ENCODE data around the gene MTFP1.
"Not testable (repeated sequence)": the region's sequence is repeated elsewhere in the genome, so short reads cannot be mapped to it uniquely, and the experiment has no call there.

Gene MTFP1

GRCh38 chr22:30402028-30402765 lies 23.4 kb upstream of the MTFP1 start:
- no peak for DNase-seq (ENCODE audit: low read depth in 2 of 2)

DNA sequence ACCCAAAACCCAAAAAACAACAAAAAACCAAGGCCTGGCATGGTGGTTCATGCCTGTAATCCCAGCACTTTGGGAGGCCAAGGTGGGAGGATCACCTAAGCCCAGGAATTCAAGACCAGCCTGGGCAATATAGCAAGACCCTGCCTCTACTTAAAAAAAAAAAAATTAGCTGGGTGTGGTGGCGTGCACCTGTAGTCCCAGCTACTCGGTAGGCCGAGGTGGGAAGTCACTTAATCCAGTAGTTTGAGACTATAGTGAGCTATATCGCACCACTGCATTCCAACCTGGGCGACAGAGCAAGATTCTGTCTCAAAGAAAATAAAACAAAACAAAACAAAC lies 22.8 kb upstream of the MTFP1 start:
- DNase-seq (ENCODE audit: low read depth in 2 of 2), result not testable (repeated sequence)

- no peak for DNase-seq (ENCODE audit: low read depth in 2 of 2)
Observed at GRCh38 chr22:30404307-30404706, 21.3 kb upstream of the MTFP1 start.

DNA sequence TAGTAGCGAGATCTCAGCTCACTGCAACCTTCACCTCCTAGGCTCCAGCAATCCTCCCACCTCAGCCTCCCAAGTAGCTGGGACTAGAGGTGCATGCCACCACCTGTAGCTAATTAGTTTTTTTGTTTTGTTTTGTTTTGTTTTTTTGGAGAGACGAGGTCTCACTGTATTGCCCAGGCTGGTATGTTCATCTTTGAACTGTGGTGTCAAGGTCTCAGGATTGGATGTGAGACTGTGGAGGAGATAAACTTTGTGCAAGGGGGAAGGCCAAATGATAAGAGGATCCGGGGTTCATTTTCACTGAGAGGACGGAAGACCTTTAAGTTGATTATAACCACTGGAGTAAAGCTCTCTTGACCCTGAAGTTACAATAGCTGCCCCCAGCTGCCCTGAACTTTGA lies 19.8 kb upstream of the MTFP1 start:
- no peak for DNase-seq (ENCODE audit: low read depth in 2 of 2)

DNA sequence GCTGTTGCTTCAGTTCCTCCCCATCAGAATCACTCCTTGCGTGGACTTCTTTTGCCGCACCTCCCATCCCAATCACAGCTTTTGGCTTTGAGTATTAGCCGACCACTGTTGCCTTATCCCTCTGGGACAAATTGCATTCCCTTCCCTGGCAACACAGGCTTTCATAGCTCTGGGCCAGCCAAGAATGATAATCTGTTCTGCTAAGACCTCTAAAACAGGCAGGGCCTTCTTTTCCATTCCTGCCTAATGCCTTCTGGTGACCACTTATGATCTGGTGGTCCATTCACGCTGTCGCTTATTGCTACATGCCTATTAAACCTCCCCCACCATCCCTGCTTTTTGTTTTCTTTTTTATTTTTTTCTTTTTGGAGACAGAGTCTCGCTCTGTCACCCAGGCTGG lies 19.2 kb upstream of the MTFP1 start:
- DNase-seq (ENCODE audit: low read depth in 2 of 2), result no peak

DNA sequence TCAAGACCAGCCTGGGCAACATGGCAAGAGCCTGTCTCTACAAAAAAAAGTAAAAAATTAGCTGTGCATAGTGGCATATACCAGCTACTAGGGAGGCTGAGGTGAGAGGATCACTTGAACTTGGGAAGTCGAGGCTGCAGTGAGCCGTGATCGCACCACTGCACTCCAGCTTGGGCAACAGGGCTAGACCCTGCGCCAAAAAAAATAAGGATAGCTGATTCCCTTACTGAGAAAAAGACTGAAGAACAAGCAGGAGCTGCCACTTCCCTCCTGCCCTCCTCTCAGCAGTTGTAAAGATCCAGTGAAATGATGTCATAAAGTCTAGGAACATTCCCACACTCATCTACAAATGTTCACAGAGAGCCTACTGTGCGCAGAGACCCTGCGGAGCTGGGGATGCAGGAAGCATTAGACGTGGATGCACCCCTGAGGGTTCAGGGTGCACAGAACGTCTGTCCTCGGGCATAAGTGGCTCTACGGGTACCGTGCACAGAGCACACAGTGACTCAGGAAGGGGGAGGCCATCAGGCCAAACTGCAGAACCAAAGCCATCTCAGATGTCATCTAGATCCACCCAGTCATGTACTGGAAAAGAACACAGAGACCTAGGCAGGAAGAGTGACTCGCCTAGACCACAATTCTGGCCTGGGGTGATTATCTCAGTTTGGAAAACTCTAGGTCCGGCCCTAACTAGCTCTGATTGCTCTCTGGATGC lies 17.0 kb upstream of the MTFP1 start:
- DNase-seq (ENCODE audit: low read depth in 2 of 2), result no peak

- no peak for DNase-seq (ENCODE audit: low read depth in 2 of 2)
Observed at GRCh38 chr22:30411780-30412179, 13.8 kb upstream of the MTFP1 start.

- DNase-seq (ENCODE audit: low read depth in 2 of 2), result no peak
Observed at GRCh38 chr22:30413001-30413400, 12.6 kb upstream of the MTFP1 start.

DNA sequence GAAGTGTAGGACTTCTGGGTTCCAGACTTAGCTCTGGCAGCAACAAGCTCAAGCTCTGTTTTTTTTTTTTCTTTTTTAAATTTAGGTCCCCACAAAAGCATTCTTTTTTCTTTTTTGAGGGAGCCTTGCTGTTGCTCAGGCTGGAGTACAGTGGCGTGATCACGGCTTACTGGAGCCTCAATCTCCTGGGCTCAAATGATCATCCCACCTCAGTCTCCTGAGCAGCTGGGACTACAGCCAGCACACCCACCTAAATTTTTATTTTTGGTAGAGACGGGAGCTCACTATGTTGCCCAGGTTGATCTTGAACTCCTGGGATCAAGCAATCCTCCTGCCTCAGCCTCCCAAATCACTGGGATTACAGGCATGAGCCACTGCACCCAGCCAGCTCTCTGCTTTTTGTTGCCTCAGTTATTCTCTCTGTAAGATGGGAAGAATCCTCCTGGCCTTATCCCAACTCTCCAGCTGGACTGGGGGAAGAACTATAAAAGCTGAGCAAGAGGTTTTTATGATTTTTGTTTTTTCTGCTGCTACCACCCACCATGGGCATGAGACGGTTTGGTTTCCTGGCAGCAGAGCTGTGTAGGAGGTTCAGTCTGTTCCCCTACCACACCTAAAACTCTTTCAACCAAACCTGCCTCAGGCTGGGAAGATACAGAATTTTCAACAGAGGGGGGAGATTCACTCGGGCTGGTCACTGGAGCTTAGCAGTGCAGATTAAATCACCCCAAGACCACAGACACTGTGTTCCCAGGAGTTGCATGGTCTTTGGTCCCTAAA lies 11.6 kb upstream of the MTFP1 start:
- no peak for DNase-seq (ENCODE audit: low read depth in 2 of 2)

- no peak for DNase-seq (ENCODE audit: low read depth in 2 of 2)
Observed at GRCh38 chr22:30414525-30415047, 11.0 kb upstream of the MTFP1 start.

DNA sequence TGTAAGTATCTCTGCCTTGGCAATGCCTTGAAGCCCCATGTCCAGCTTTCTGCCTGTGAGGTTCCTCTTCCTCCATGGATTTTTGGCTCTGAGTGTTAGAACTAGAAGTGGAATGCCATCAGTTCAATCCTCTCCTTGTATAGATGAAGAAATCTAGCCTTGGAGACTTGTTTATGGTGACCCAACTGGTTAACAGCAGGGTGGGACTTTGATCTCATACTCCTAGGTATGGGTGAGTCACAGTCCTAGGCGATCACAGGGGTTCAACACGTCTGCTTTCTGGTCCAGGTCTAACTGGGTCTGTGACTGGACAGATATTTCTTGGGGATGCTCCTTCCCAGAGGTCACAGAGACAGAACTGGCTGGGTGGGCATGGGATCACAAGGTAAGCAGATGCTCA lies 9.2 kb upstream of the MTFP1 start:
- DNase-seq (ENCODE audit: low read depth in 2 of 2), result no peak

GRCh38 chr22:30416837-30417236 lies 8.7 kb upstream of the MTFP1 start:
- DNase-seq (ENCODE audit: low read depth in 2 of 2), result no peak

DNA sequence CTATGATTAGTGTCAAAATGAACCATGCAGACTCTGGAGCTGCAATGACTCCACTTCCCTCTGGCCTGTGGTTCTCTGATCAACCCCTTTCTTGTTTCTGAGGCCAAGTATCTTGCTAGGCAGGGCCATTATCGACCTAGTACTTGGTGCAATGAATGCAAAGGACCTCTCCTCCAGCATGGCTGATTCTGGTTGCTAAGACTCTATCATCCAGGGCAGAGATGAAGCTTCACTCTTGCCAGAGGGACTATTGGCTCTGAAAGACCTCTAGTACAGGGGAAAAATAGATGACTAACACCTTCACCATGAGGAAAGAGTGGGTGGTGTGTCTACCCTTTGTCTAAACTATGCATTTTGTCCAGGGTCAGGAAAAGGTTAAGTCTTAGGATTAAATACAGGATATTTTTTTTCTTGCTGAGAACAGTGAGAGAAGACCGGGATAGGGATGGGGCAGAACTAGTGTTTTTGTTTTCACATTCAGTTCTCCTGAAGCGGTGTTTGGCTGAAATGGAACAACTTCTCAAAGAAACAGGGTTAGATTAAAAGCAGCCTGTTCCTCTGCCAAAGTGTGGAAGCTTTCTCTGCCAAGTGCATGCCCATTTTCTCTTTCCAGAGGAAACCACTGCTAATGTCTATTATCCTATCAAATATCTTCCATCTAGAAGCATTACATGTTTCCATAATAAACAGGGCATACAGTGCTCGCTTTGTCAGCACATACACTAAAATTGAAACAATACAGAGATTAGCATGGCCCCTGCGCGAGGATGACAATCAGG lies 5.0 kb upstream of the MTFP1 start:
- DNase-seq (ENCODE audit: low read depth in 2 of 2), result no peak

- DNase-seq (ENCODE audit: low read depth in 2 of 2), result no peak
Observed at GRCh38 chr22:30421695-30422480, 3.7 kb upstream of the MTFP1 start.

GRCh38 chr22:30422481-30423300 lies 2.9 kb upstream of the MTFP1 start:
- peak in 1 of 2 donors; percentile 4 for DNase-seq (ENCODE audit: low read depth in 2 of 2)

DNA sequence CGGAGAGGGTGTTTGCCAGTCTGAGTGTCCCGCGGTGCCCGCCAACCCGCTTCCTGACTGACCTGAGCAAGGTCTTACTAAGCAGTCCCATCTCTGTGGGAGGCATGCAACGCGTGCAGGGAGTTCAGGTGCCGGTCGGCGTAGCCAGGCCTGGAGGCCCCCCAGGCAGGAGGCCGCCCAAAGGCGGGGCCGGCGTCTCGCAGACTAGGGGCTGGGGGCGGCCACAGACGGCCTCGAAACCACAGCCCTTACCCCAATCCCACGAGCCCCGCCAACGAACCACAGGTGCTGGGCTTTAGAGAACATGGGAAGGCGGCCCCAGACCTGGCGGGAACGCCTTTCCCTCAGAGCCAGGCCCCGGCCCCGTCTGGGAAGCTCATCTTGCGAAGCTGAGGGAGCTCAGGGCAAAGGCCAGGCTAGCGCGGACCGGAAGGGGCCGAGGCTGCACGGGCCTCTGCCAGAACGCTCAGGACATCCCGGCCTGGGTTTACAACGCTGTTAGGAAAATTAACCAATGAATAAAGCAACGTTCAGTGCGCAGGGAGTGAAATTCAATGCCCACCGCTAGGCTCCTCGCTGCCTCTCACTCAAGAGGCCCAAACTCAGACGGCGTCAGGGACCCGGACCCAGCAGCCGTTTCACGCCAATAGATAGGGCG lies 2.1 kb upstream of the MTFP1 start:
- DNase-seq (ENCODE audit: low read depth in 2 of 2), result peak in 1 of 2 donors; percentile 8

GRCh38 chr22:30423959-30424533 lies 1.5 kb upstream of the MTFP1 start:
- peak; percentile 94 to 96 for DNase-seq (ENCODE audit: low read depth in 2 of 2)

DNA sequence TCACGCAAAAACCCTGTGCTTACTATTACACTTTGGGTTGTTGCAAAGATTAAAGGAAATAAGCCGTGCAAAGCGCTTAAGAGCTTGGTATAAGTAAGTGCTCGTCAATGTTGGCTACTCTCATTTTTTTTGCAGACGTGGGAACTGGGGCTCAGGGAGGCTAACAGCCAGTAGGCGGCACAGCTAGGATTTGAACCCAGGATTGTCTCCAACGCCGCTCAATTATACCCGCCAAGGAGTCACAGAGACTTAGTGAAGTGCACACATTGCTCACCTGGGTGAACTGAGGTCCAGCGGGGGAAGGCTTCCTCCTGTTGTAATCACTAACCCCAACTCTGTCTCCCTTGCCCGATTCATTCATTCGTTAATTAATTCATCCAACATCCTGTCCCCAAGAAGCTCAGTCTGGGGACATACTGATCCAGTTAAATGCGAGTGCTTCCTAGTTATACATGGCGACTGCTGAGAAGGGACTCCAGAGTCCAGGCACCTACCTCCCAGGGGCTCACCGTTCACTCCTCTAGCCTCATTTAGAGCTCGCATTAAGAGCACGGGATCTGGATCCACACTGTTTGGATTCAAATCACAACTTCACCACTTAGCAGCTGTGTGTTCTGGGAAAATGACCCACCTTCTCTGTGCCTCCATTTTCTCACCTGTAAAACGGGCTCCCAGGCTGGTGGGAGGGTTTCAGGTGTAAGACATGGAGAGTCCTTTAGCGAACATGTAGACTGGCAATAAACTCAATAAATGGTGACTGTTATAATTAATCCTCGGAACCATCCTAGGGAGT lies 838 bp upstream of the MTFP1 start:
- DNase-seq (ENCODE audit: low read depth in 2 of 2), result no peak

DNA sequence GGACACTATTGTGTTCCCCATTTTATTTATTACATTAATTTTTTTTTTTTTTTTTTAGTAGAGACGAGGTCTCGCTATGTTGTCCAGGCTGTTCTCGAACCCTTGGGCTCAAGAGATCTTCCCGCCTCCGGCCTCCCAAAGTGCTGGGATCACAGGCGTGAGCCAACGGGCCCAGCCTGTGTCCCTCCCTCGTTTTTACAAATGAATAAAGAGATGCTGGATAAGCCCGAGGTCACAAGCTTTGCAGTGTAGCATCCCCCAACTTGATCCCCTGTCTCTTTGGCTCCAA lies 297 bp upstream of the MTFP1 start:
- DNase-seq (ENCODE audit: low read depth in 2 of 2), result no peak

Data from stimulated activated CD8-positive, alpha-beta memory T cell treated with anti-CD3 and anti-CD28 coated beads, Interleukin-2, amount 100 ng/mL, for 1 hour (primary cell).